ENCODE results near the gene UPF3B.

DNA sequence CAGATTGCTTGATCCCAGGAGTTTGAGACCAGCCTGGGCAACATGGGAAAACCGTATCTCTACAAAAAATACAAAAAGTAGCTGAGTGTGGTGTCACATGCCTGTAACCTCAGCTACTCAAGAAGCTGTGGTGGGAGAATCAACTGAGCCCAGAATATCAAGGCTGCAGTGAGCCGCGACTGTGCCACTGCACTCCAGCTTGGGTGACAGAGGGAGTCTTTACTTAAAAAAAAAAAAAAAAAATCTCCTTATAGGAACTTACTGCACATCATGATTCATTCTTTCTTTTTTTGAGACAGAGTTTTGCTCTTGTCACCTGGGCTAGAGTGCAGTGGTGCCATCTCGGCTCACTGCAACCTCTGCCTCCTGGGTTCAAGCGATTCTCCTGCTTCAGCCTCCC is 24.3 kb downstream of the UPF3B start:
- TF ChIP-seq ZNF596 (tag by site-specific recombination; IDR thresholded peaks at IDR 0.05) (no peak), ZNF514 (tag by site-specific recombination; IDR thresholded peaks at IDR 0.05) (no peak), ZNF623 (tag by site-specific recombination; IDR thresholded peaks at IDR 0.05) (no peak), KLF1 (tag by site-specific recombination; IDR thresholded peaks at IDR 0.05) (no peak), ZNF660 (tag by site-specific recombination; IDR thresholded peaks at IDR 0.05) (no peak)
- TF ChIP-seq, protein P1, sequence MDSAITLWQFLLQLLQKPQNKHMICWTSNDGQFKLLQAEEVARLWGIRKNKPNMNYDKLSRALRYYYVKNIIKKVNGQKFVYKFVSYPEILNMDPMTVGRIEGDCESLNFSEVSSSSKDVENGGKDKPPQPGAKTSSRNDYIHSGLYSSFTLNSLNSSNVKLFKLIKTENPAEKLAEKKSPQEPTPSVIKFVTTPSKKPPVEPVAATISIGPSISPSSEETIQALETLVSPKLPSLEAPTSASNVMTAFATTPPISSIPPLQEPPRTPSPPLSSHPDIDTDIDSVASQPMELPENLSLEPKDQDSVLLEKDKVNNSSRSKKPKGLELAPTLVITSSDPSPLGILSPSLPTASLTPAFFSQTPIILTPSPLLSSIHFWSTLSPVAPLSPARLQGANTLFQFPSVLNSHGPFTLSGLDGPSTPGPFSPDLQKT (IDR thresholded peaks at IDR 0.05; ENCODE audit: borderline replicate concordance, low read depth, low read length): no peak
- TF ChIP-seq, protein P2, sequence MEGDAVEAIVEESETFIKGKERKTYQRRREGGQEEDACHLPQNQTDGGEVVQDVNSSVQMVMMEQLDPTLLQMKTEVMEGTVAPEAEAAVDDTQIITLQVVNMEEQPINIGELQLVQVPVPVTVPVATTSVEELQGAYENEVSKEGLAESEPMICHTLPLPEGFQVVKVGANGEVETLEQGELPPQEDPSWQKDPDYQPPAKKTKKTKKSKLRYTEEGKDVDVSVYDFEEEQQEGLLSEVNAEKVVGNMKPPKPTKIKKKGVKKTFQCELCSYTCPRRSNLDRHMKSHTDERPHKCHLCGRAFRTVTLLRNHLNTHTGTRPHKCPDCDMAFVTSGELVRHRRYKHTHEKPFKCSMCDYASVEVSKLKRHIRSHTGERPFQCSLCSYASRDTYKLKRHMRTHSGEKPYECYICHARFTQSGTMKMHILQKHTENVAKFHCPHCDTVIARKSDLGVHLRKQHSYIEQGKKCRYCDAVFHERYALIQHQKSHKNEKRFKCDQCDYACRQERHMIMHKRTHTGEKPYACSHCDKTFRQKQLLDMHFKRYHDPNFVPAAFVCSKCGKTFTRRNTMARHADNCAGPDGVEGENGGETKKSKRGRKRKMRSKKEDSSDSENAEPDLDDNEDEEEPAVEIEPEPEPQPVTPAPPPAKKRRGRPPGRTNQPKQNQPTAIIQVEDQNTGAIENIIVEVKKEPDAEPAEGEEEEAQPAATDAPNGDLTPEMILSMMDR (tag by site-specific recombination; IDR thresholded peaks at IDR 0.05): no peak
- TF ChIP-seq, protein P3, sequence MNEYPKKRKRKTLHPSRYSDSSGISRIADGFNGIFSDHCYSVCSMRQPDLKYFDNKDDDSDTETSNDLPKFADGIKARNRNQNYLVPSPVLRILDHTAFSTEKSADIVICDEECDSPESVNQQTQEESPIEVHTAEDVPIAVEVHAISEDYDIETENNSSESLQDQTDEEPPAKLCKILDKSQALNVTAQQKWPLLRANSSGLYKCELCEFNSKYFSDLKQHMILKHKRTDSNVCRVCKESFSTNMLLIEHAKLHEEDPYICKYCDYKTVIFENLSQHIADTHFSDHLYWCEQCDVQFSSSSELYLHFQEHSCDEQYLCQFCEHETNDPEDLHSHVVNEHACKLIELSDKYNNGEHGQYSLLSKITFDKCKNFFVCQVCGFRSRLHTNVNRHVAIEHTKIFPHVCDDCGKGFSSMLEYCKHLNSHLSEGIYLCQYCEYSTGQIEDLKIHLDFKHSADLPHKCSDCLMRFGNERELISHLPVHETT (tag by site-specific recombination; IDR thresholded peaks at IDR 0.05): no peak
- TF ChIP-seq, protein P4, sequence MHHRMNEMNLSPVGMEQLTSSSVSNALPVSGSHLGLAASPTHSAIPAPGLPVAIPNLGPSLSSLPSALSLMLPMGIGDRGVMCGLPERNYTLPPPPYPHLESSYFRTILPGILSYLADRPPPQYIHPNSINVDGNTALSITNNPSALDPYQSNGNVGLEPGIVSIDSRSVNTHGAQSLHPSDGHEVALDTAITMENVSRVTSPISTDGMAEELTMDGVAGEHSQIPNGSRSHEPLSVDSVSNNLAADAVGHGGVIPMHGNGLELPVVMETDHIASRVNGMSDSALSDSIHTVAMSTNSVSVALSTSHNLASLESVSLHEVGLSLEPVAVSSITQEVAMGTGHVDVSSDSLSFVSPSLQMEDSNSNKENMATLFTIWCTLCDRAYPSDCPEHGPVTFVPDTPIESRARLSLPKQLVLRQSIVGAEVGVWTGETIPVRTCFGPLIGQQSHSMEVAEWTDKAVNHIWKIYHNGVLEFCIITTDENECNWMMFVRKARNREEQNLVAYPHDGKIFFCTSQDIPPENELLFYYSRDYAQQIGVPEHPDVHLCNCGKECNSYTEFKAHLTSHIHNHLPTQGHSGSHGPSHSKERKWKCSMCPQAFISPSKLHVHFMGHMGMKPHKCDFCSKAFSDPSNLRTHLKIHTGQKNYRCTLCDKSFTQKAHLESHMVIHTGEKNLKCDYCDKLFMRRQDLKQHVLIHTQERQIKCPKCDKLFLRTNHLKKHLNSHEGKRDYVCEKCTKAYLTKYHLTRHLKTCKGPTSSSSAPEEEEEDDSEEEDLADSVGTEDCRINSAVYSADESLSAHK (tag by site-specific recombination; IDR thresholded peaks at IDR 0.05): no peak
